MM.1S (cell line): ENCODE results near the gene HSD17B3.

Experiments
- EZH2 ChIP-seq: fragments of 300-600 bp; sonication (generic); optimal IDR thresholded peaks from 2 replicates; pipeline ENCODE3; 2017; ENCODE audit warnings: low read depth, mild to moderate bottlenecking, antibody characterized with exemption, low read length, mixed read lengths
- EZH2phosphoT487 ChIP-seq: fragments of 300-600 bp; sonication (generic); IDR thresholded peaks from 2 replicates; pipeline ENCODE4 v1.6.1; 2018; ENCODE audit warnings: antibody characterized with exemption, low read length
- TF ChIP-seq, protein P1 (sequence below): fragments of 300-600 bp; sonication (generic); IDR thresholded peaks from 2 replicates; pipeline ENCODE4 v1.5.1; 2016; ENCODE audit warnings: antibody characterized with exemption, low read length, mixed read lengths

DNA sequence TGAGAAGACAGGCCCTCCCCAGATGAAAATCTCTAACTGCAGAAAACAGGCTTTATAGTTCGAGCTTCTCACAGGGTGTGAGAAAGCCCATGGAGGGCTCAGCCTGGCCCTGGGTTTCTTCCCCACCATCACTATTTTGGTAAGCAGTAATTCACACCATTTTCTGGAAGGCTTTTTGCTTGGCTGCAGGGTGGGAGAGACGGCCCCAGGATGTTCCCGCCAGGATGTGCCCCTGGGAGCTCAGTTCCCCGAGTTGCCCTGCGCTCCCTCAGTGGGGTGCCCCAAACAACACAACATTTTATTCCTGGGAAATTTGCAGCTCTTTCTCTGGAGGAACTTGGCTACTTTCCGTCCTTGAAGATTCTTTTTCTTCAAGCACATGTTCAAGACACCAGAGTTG, 100.8 kb downstream of the HSD17B3 start:
- TF ChIP-seq, protein P1, sequence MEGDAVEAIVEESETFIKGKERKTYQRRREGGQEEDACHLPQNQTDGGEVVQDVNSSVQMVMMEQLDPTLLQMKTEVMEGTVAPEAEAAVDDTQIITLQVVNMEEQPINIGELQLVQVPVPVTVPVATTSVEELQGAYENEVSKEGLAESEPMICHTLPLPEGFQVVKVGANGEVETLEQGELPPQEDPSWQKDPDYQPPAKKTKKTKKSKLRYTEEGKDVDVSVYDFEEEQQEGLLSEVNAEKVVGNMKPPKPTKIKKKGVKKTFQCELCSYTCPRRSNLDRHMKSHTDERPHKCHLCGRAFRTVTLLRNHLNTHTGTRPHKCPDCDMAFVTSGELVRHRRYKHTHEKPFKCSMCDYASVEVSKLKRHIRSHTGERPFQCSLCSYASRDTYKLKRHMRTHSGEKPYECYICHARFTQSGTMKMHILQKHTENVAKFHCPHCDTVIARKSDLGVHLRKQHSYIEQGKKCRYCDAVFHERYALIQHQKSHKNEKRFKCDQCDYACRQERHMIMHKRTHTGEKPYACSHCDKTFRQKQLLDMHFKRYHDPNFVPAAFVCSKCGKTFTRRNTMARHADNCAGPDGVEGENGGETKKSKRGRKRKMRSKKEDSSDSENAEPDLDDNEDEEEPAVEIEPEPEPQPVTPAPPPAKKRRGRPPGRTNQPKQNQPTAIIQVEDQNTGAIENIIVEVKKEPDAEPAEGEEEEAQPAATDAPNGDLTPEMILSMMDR, result no peak
- TF ChIP-seq EZH2 (no peak), EZH2phosphoT487 (no peak)
